H1 (cell line): ENCODE measurements around the gene GCSAM. TPM values are rescaled to one million over a fixed set of nuclear protein-coding genes. Genes with fewer than 3 reads are reported as not detected.

Source experiments
- CTCF ChIA-PET: fragments of 300-600 bp; sonication (Branson Sonifier 250); formaldehyde crosslinking; loops from one replicate; lab custom pipeline; 2021; ENCODE audit not compliant: partially characterized antibody; lab: Charles Lee
- POLR2A ChIA-PET: fragments of 300-600 bp; sonication (Branson Sonifier 250); formaldehyde crosslinking; loops from one replicate; lab custom pipeline; 2021; ENCODE audit warnings: inconsistent platforms; ENCODE audit not compliant: partially characterized antibody; lab: Charles Lee
- DNase-seq, 2 experiments: peaks; one replicate each; pipeline versions ENCODE4 v3.0.0 to v3.0.0-alpha.2; 2010 to 2022; ENCODE audit warnings: low spot score in 2 of 2, low read depth in 1 of 2, mixed read lengths in 1 of 2
- FAIRE-seq: peaks from 2 replicates; lab custom pipeline; 2011; peaks lifted over from hg19 to GRCh38; lab: Jason Lieb, UNC
- H2AFZ ChIP-seq: 2 replicates; pipeline ENCODE4 v1.8.1; 2012; ENCODE audit warnings: low read length, inconsistent platforms
- H2AK5ac ChIP-seq: 2 replicates; pipeline ENCODE4 v1.6.1; 2013; ENCODE audit warnings: low read depth, low read length
- H2BK120ac ChIP-seq: replicated peaks from 2 replicates; pipeline ENCODE3; 2013; ENCODE audit warnings: low read depth, low read length, inconsistent platforms
- H2BK12ac ChIP-seq: 2 replicates; pipeline ENCODE4 v1.6.1; 2013; ENCODE audit warnings: low read depth, low read length
- H2BK15ac ChIP-seq: 2 replicates; pipeline ENCODE4 v1.6.1; 2013; ENCODE audit warnings: low read length
- H2BK20ac ChIP-seq: 2 replicates; pipeline ENCODE4 v1.6.1; 2013; ENCODE audit warnings: low read length
- H2BK5ac ChIP-seq: 2 replicates; pipeline ENCODE4 v1.6.1; 2013; ENCODE audit warnings: low read depth, low read length
- H3K14ac ChIP-seq: 2 replicates; pipeline ENCODE4 v1.6.1; 2013; ENCODE audit warnings: inconsistent platforms; ENCODE audit not compliant: insufficient read length
- H3K18ac ChIP-seq: 2 replicates; pipeline ENCODE4 v1.6.1; 2013; ENCODE audit warnings: low read length; ENCODE audit errors: extremely low read depth
- H3K23ac ChIP-seq: 2 replicates; pipeline ENCODE4 v1.6.1; 2013; ENCODE audit warnings: inconsistent platforms; ENCODE audit not compliant: insufficient read length
- H3K23me2 ChIP-seq: 2 replicates; pipeline ENCODE4 v1.6.1; 2013; ENCODE audit warnings: low read depth, low read length
- H3K27ac ChIP-seq: 2 replicates; pipeline ENCODE4 v1.6.1; 2011; ENCODE audit warnings: low read depth, low read length, inconsistent platforms
- H3K27me3 ChIP-seq, 4 experiments: replicated peaks in 1 of 4; 1 replicate in 1 of 4; 2 replicates in 3 of 4; pipeline versions ENCODE4 v1.6.1 to v1.8.1; 2011 to 2013; ENCODE audit warnings: low read length in 3 of 4, mild to moderate bottlenecking in 3 of 4, inconsistent platforms in 2 of 4, mixed read lengths in 2 of 4, moderate library complexity in 1 of 4; ENCODE audit not compliant: control insufficient read depth in 3 of 4, insufficient read depth in 3 of 4; ENCODE audit errors: extremely low read depth in 1 of 4
- H3K36me3 ChIP-seq, 4 experiments: 2 replicates each; pipeline versions ENCODE4 v1.6.1 to v1.8.1; 2011 to 2013; ENCODE audit warnings: mild to moderate bottlenecking in 4 of 4, low read length in 3 of 4, moderate library complexity in 2 of 4, control low read depth in 1 of 4, inconsistent platforms in 1 of 4; ENCODE audit not compliant: insufficient read depth in 4 of 4, control insufficient read depth in 2 of 4
- H3K4ac ChIP-seq: replicated peaks from 2 replicates; pipeline ENCODE3; 2013; ENCODE audit warnings: low read length, low read depth, mixed read lengths, inconsistent platforms; ENCODE audit not compliant: insufficient read length
- H3K4me1 ChIP-seq, 4 experiments: replicated peaks in 1 of 4; 1 replicate in 1 of 4; 2 replicates in 3 of 4; pipeline versions ENCODE4 v1.6.1 to v1.8.1; 2011 to 2013; ENCODE audit warnings: low read length in 3 of 4, inconsistent platforms in 2 of 4, mixed read lengths in 1 of 4; ENCODE audit not compliant: insufficient read depth in 4 of 4, control insufficient read depth in 3 of 4
- H3K4me2 ChIP-seq, 2 experiments: 2 replicates each; pipeline versions ENCODE4 v1.6.1 to v1.8.1; 2011 to 2013; ENCODE audit warnings: low read depth in 2 of 2, low read length in 2 of 2, control low read depth in 1 of 2, inconsistent platforms in 1 of 2, mild to moderate bottlenecking in 1 of 2; ENCODE audit not compliant: insufficient read depth in 1 of 2
- H3K4me3 ChIP-seq, 4 experiments: fragments of 200-600, 300-600 bp in 1 of 4; sonication (generic), shearing (Covaris generic), sonication (Bioruptor Twin) in 1 of 4; 2 replicates each; pipeline versions ENCODE4 v1.5.1 to v1.8.1; 2011 to 2016; ENCODE audit warnings: low read length in 4 of 4, low read depth in 3 of 4, control low read depth in 2 of 4, inconsistent platforms in 2 of 4, mild to moderate bottlenecking in 2 of 4, mixed read lengths in 1 of 4, moderate library complexity in 1 of 4; ENCODE audit not compliant: insufficient read depth in 2 of 4; ENCODE audit errors: extremely low read depth in 1 of 4
- H3K56ac ChIP-seq: replicated peaks from 2 replicates; pipeline ENCODE3; 2013; ENCODE audit warnings: low read depth, mild to moderate bottlenecking, mixed read lengths, low read length, inconsistent platforms; ENCODE audit not compliant: insufficient read length
- H3K79me1 ChIP-seq: 2 replicates; pipeline ENCODE4 v1.6.1; 2013; ENCODE audit warnings: low read depth, low read length, control low read depth
- H3K79me2 ChIP-seq, 2 experiments: 2 replicates each; pipeline versions ENCODE4 v1.6.1 to v1.8.1; 2012 to 2013; ENCODE audit warnings: low read length in 2 of 2, mild to moderate bottlenecking in 2 of 2, inconsistent platforms in 1 of 2; ENCODE audit not compliant: insufficient read depth in 2 of 2, control insufficient read depth in 1 of 2
- H3K9ac ChIP-seq, 4 experiments: replicated peaks in 1 of 4; 1 replicate in 1 of 4; 2 replicates in 3 of 4; pipeline versions ENCODE4 v1.6.1 to v1.8.1; 2011 to 2013; ENCODE audit warnings: low read depth in 3 of 4, low read length in 3 of 4, control low read depth in 2 of 4, mild to moderate bottlenecking in 2 of 4, moderate library complexity in 2 of 4, inconsistent platforms in 1 of 4; ENCODE audit errors: extremely low read depth in 1 of 4
- H3K9me3 ChIP-seq, 2 experiments: 2 replicates each; pipeline versions ENCODE4 v1.6.1 to v1.8.1; 2012 to 2013; ENCODE audit warnings: mild to moderate bottlenecking in 2 of 2, moderate library complexity in 2 of 2, control low read depth in 1 of 2, inconsistent platforms in 1 of 2, low read depth in 1 of 2, low read length in 1 of 2, mixed read lengths in 1 of 2; ENCODE audit not compliant: insufficient read depth in 2 of 2
- H4K20me1 ChIP-seq, 2 experiments: replicated peaks in 1 of 2; 2 replicates each; pipeline versions ENCODE3 to v1.8.1; 2011 to 2013; ENCODE audit warnings: inconsistent platforms in 2 of 2, low read length in 2 of 2, mild to moderate bottlenecking in 1 of 2; ENCODE audit not compliant: insufficient read depth in 2 of 2, control insufficient read depth in 1 of 2
- H4K5ac ChIP-seq: 2 replicates; pipeline ENCODE4 v1.6.1; 2013; ENCODE audit warnings: low read length, low read depth, mixed read lengths, inconsistent platforms; ENCODE audit not compliant: insufficient read length
- H4K8ac ChIP-seq: 2 replicates; pipeline ENCODE4 v1.8.0; 2013; ENCODE audit warnings: mild to moderate bottlenecking, moderate library complexity, low read length, inconsistent platforms; ENCODE audit not compliant: insufficient read depth; ENCODE audit errors: extremely low read depth
- H4K91ac ChIP-seq: replicated peaks from 2 replicates; pipeline ENCODE3; 2013; ENCODE audit warnings: low read length, mixed read lengths, inconsistent platforms; ENCODE audit not compliant: insufficient read length
- CTCF ChIP-seq, 3 experiments: IDR thresholded peaks; 1 replicate in 2 of 3; 2 replicates in 1 of 3; pipeline versions ENCODE4 v1.5.1 to v1.6.1; 2011; ENCODE audit warnings: low read length in 3 of 3, mild to moderate bottlenecking in 3 of 3, inconsistent platforms in 2 of 3, low read depth in 1 of 3, moderate library complexity in 1 of 3; ENCODE audit not compliant: insufficient read depth in 1 of 3; ENCODE audit errors: control extremely low read depth in 1 of 3
- EP300 ChIP-seq, 2 experiments: IDR thresholded peaks; 1 replicate in 1 of 2; 2 replicates in 1 of 2; pipeline ENCODE4 v1.6.1; 2011 to 2012; ENCODE audit warnings: low read depth in 2 of 2, low read length in 2 of 2, mild to moderate bottlenecking in 2 of 2, borderline replicate concordance in 1 of 2, inconsistent platforms in 1 of 2, moderate library complexity in 1 of 2
- KDM1A ChIP-seq: fragments of 200-600, 300-600 bp; sonication (generic); IDR thresholded peaks from 2 replicates; pipeline ENCODE4 v1.7.1; 2016; ENCODE audit warnings: mild to moderate bottlenecking, low read length, borderline replicate concordance
- NANOG ChIP-seq: IDR thresholded peaks from 2 replicates; pipeline ENCODE4 v1.6.1; 2011; ENCODE audit warnings: low read length, low read depth, mild to moderate bottlenecking, inconsistent platforms; ENCODE audit not compliant: insufficient read depth, poor library complexity, severe bottlenecking
- NRF1 ChIP-seq: IDR thresholded peaks from 2 replicates; pipeline ENCODE4 v1.6.1; 2011; ENCODE audit warnings: mild to moderate bottlenecking, low read depth, low read length, improper control_type of control experiment
- RAD21 ChIP-seq, 2 experiments: IDR thresholded peaks in 1 of 2; conservative IDR thresholded peaks in 1 of 2; 2 replicates each; pipeline ENCODE4 v1.6.1; 2011; ENCODE audit warnings: low read depth in 2 of 2, low read length in 2 of 2, improper control_type of control experiment in 1 of 2, inconsistent platforms in 1 of 2, mild to moderate bottlenecking in 1 of 2, moderate library complexity in 1 of 2
- RBBP5 ChIP-seq: IDR thresholded peaks from 2 replicates; pipeline ENCODE4 v1.7.1; 2012; ENCODE audit warnings: low read depth, mild to moderate bottlenecking, inconsistent platforms, low read length, moderate library complexity, borderline replicate concordance
- SIRT6 ChIP-seq: IDR thresholded peaks from one replicate; pipeline ENCODE4 v1.7.1; 2012; ENCODE audit warnings: low read length, inconsistent platforms
- SP4 ChIP-seq: IDR thresholded peaks from 2 replicates; pipeline ENCODE4 v1.6.1; 2012; ENCODE audit warnings: low read length, inconsistent platforms
- YY1 ChIP-seq: IDR thresholded peaks from 2 replicates; pipeline ENCODE4 v1.6.1; 2011; ENCODE audit warnings: low read depth, mild to moderate bottlenecking, low read length
- WGBS, 2 experiments: shearing (Covaris generic) in 1 of 2; methylation state at CpG; one replicate each; pipeline versions ENCODE4 v1.1.6 to v1.1.7; 2013 to 2015; ENCODE audit warnings: low lambda C conversion rate in 2 of 2, mixed read lengths in 2 of 2, inconsistent platforms in 1 of 2, low coverage in 1 of 2, missing lambda C conversion rate in 1 of 2; ENCODE audit not compliant: insufficient replicate concordance in 2 of 2, insufficient coverage in 1 of 2, insufficient read length in 1 of 2; ENCODE audit errors: extremely low coverage in 1 of 2, missing lambda C conversion rate in 1 of 2; 5-methylcytosine and 5-hydroxymethylcytosine counted together
- polyA plus RNA-seq, 7 experiments: library from polyadenylated mRNA; depleted of rRNA in 3 of 7; stranded (reverse) in 5 of 7; unstranded in 2 of 7; fragments of >200 nt in 5 of 7; fragments of 200-250 nt in 2 of 7; gene quantifications; 1 replicate in 5 of 7; 2 replicates in 1 of 7; 4 replicates in 1 of 7; pipeline versions ENCODE4 v1.2.1 to v1.2.3, GENCODE V29; 2011 to 2013; ENCODE audit warnings: missing spikeins in 2 of 7, mixed read lengths in 2 of 7
- total RNA-seq: library from RNA; stranded (reverse); fragmentation: NEBNext Ultra II Directional; extraction: Animal tissue kit (Norgen Biotek cat#: 25700); gene quantifications from 2 replicates; pipeline ENCODE4 v1.2.1, GENCODE V29; 2021

Gene GCSAM
- total and polyA plus RNA-seq, 2 of the 8 experiments (the other 6 are each of a cell fraction or from before 2014, with no cell fraction given) = not detected

- Histone ChIP-seq H3K9me3 (no peaks in the 10 kb centered on the region), H3K4me3 (no peak overlapping the region), H3K4me1 (peaks cover 0 to 12% (median 7%) of the 10 kb centered on the region in 4 experiments; a peak in 4 of 7 replicates), H4K8ac (no peak overlapping the region), H3K79me1 (no peaks in the 10 kb centered on the region), H3K27ac (no peak overlapping the region), H4K91ac (no peak overlapping the region), H3K23ac (no peak overlapping the region), H3K27me3 (no peaks in the 10 kb centered on the region), H3K4me2 (no peak overlapping the region), H2BK120ac (no peak overlapping the region), H2AFZ (no peak overlapping the region), H4K5ac (no peak overlapping the region), H2BK12ac (no peak overlapping the region; the same call in 1 of the 2 replicates), H3K36me3 (no peaks in the 10 kb centered on the region; a peak in 2 of 8 replicates), H2AK5ac (peak overlapping the region; percentile 41; the same call in 1 of the 2 replicates), H3K56ac (no peak overlapping the region), H3K23me2 (no peaks in the 10 kb centered on the region), H3K79me2 (no peaks in the 10 kb centered on the region), H2BK5ac (no peak overlapping the region), H3K4ac (no peak overlapping the region), H2BK20ac (no peak overlapping the region), H3K14ac (no peak overlapping the region), H2BK15ac (no peak overlapping the region; the same call in 1 of the 2 replicates), H3K9ac (no peak overlapping the region), H3K18ac (no peak overlapping the region), H4K20me1 (no peaks in the 10 kb centered on the region)
- TF ChIP-seq CTCF (IDR thresholded peaks at IDR 0.05; ENCODE audit: control extremely low read depth in 1 of 3, insufficient read depth in 1 of 3, low read depth in 1 of 3, low read length in 3 of 3) (no peak), RAD21 (IDR thresholded peaks at IDR 0.05 in 1 of 2, conservative IDR thresholded peaks at IDR 0.05 in 1 of 2; ENCODE audit: low read depth in 2 of 2, low read length in 2 of 2) (no peak), SP4 (no peak), EP300 (IDR thresholded peaks at IDR 0.05; ENCODE audit: borderline replicate concordance in 1 of 2, low read depth in 2 of 2, low read length in 2 of 2) (no peak), KDM1A (no peak), YY1 (no peak), NANOG (no peak), SIRT6 (no peak), RBBP5 (no peak), NRF1 (no peak)
- FAIRE-seq (no peak), DNase-seq (no peak)
- POLR2A ChIA-PET = interaction anchor here (1.0 kb wide), 1 partner anchor 178 kb away, joined by 3 read pairs; no protein-coding TSS in a partner anchor
- WGBS, 2 experiments = 83% methylated on average over 3 of the region's 3 CpGs; no CpG with 5 or more reads in 1 of the 2 experiments
- CTCF ChIA-PET = interaction anchor here (1.3 to 1.5 kb wide), 2 partner anchors 19 to 27 kb away, joined by 4 read pairs; no protein-coding TSS in a partner anchor
Observed at GRCh38 chr3:112130638-112130993, 2.4 kb downstream of the GCSAM start.
